Astrocyte (in vitro differentiated cells and primary cell): ENCODE measurements around the gene PRKAG2. TPM values are rescaled to one million over a fixed set of nuclear protein-coding genes. Genes with fewer than 3 reads are reported as not detected.

Experiments used
- DNase-seq: peaks from one replicate; pipeline ENCODE4 v3.0.0-alpha.2; 2010; ENCODE audit warnings: low read depth
- FAIRE-seq: peaks from 2 replicates; lab custom pipeline; 2011; peaks lifted over from hg19 to GRCh38; lab: Jason Lieb, UNC
- H2AFZ ChIP-seq: 2 replicates; pipeline ENCODE4 v1.6.0; 2012; ENCODE audit warnings: low read depth, low read length, inconsistent platforms
- H3K27ac ChIP-seq: 2 replicates; pipeline ENCODE4 v1.5.1; 2011; ENCODE audit warnings: low read depth, low read length, inconsistent platforms
- H3K27me3 ChIP-seq: 2 replicates; pipeline ENCODE4 v1.6.0; 2011; ENCODE audit warnings: low read length, inconsistent platforms; ENCODE audit not compliant: insufficient read depth
- H3K36me3 ChIP-seq: 2 replicates; pipeline ENCODE4 v1.5.1; 2011; ENCODE audit warnings: low read length, inconsistent platforms; ENCODE audit not compliant: insufficient read depth
- H3K4me1 ChIP-seq: 2 replicates; pipeline ENCODE4 v1.5.1; 2011; ENCODE audit warnings: low read length, inconsistent platforms; ENCODE audit not compliant: insufficient read depth
- H3K4me2 ChIP-seq: 2 replicates; pipeline ENCODE4 v1.6.0; 2012; ENCODE audit warnings: low read length, inconsistent platforms
- H3K4me3 ChIP-seq: 2 replicates; pipeline ENCODE4 v1.5.1; 2011; ENCODE audit warnings: low read depth, mild to moderate bottlenecking, low read length, inconsistent platforms; ENCODE audit not compliant: insufficient read depth
- H3K79me2 ChIP-seq: 2 replicates; pipeline ENCODE4 v1.6.0; 2012; ENCODE audit warnings: mild to moderate bottlenecking, low read length, inconsistent platforms; ENCODE audit not compliant: insufficient read depth
- H3K9ac ChIP-seq: 2 replicates; pipeline ENCODE4 v1.6.0; 2012; ENCODE audit warnings: mild to moderate bottlenecking, low read length, inconsistent platforms
- H3K9me3 ChIP-seq: 2 replicates; pipeline ENCODE4 v1.5.1; 2012; ENCODE audit warnings: low read depth, mild to moderate bottlenecking, low read length, inconsistent platforms; ENCODE audit not compliant: insufficient read depth
- H4K20me1 ChIP-seq: 2 replicates; pipeline ENCODE4 v1.6.0; 2012; ENCODE audit warnings: low read length, inconsistent platforms; ENCODE audit not compliant: insufficient read depth
- H3K27ac Mint-ChIP-seq: one replicate; pipeline ENCODE4 v1.8.0; 2021; ENCODE audit warnings: mild to moderate bottlenecking, mixed read lengths; ENCODE audit not compliant: unreplicated experiment
- H3K27me3 Mint-ChIP-seq: one replicate; pipeline ENCODE4 v1.8.0; 2021; ENCODE audit warnings: low read depth, mixed read lengths; ENCODE audit not compliant: unreplicated experiment
- H3K36me3 Mint-ChIP-seq: one replicate; pipeline ENCODE4 v1.8.0; 2021; ENCODE audit warnings: low read depth, mixed read lengths; ENCODE audit not compliant: unreplicated experiment
- H3K4me1 Mint-ChIP-seq: one replicate; pipeline ENCODE4 v1.8.0; 2021; ENCODE audit warnings: low read depth, mixed read lengths; ENCODE audit not compliant: unreplicated experiment
- H3K4me3 Mint-ChIP-seq: one replicate; pipeline ENCODE4 v1.8.0; 2021; ENCODE audit warnings: mild to moderate bottlenecking, moderate library complexity, mixed read lengths; ENCODE audit not compliant: unreplicated experiment
- H3K9me3 Mint-ChIP-seq: one replicate; pipeline ENCODE4 v1.8.0; 2021; ENCODE audit warnings: mild to moderate bottlenecking, mixed read lengths; ENCODE audit not compliant: unreplicated experiment
- EZH2 ChIP-seq: IDR thresholded peaks from 2 replicates; pipeline ENCODE4 v1.6.1; 2012; ENCODE audit warnings: mild to moderate bottlenecking, low read length, inconsistent platforms; ENCODE audit not compliant: insufficient read depth
- total RNA-seq: library from RNA; stranded (reverse); gene quantifications from 2 replicates; pipeline ENCODE4 v1.2.1, GENCODE V29; 2021
- TF ChIP-seq, protein P1 (sequence below): IDR thresholded peaks from 2 replicates; pipeline ENCODE4 v1.5.1; 2011; ENCODE audit warnings: low read depth, mild to moderate bottlenecking, inconsistent platforms, low read length, moderate library complexity; ENCODE audit not compliant: insufficient read depth

PRKAG2 gene
- total RNA-seq, 1 donor from 2014 or later = 40.7 TPM

DNA sequence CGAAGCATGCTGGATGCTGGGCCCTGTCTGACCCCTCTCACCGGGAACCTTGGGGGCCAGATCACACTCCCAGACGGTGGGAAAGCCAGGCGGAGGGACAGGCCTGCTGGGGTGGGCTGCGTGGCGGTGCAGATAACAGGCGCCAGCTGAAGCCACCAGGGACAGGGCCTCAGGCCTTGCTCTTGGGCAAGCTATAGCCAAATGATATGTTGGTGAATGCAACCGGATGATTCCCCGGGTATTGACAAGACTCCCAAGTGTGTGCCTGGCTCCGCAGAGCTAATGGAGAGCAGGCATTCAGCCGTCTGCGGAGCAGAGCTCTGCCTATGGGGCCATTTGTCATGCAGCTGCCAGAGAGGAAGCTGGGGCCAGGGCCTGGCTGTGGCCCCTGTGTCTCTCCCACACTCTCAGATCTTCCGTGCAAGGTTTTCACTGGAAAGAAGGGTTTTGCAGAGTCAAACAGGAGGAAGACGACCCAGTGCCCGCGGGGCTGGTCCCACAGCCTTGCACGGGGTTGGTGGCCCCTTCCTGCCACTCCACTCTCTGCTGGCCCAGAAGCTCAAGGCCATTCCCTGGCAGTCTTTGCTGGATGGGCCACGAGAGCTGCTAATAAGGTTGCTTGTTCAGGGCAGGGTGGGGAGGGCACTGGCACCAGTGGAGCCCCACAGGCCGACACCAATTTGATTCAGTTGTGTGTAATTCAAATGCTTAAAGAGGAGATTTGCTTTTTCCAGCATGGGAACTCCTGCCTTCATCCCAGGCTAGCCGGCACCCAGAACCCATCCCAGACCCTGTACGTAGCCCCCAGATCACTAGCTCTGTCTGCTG is 91.8 kb downstream of the PRKAG2 start:
- Mint-ChIP-seq H3K4me1 (no peaks in the 10 kb centered on the region), H3K4me3 (no peak overlapping the region), H3K9me3 (peaks cover 3% of the 10 kb centered on the region), H3K27ac (no peak overlapping the region), H3K27me3 (peaks cover 57% of the 10 kb centered on the region), H3K36me3 (no peaks in the 10 kb centered on the region)
- Histone ChIP-seq H3K27ac (no peak overlapping the region), H3K4me2 (no peak overlapping the region), H3K9ac (no peak overlapping the region), H4K20me1 (no peaks in the 10 kb centered on the region), H3K79me2 (no peaks in the 10 kb centered on the region), H3K9me3 (no peaks in the 10 kb centered on the region), H3K4me1 (peaks cover 8% of the 10 kb centered on the region), H3K27me3 (peaks cover 11% of the 10 kb centered on the region), H2AFZ (no peak overlapping the region), H3K4me3 (no peak overlapping the region), H3K36me3 (no peaks in the 10 kb centered on the region)
- TF ChIP-seq EZH2 = no peak
- TF ChIP-seq, protein P1, sequence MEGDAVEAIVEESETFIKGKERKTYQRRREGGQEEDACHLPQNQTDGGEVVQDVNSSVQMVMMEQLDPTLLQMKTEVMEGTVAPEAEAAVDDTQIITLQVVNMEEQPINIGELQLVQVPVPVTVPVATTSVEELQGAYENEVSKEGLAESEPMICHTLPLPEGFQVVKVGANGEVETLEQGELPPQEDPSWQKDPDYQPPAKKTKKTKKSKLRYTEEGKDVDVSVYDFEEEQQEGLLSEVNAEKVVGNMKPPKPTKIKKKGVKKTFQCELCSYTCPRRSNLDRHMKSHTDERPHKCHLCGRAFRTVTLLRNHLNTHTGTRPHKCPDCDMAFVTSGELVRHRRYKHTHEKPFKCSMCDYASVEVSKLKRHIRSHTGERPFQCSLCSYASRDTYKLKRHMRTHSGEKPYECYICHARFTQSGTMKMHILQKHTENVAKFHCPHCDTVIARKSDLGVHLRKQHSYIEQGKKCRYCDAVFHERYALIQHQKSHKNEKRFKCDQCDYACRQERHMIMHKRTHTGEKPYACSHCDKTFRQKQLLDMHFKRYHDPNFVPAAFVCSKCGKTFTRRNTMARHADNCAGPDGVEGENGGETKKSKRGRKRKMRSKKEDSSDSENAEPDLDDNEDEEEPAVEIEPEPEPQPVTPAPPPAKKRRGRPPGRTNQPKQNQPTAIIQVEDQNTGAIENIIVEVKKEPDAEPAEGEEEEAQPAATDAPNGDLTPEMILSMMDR = no peak
- DNase-seq (no peak), FAIRE-seq (no peak)

DNA sequence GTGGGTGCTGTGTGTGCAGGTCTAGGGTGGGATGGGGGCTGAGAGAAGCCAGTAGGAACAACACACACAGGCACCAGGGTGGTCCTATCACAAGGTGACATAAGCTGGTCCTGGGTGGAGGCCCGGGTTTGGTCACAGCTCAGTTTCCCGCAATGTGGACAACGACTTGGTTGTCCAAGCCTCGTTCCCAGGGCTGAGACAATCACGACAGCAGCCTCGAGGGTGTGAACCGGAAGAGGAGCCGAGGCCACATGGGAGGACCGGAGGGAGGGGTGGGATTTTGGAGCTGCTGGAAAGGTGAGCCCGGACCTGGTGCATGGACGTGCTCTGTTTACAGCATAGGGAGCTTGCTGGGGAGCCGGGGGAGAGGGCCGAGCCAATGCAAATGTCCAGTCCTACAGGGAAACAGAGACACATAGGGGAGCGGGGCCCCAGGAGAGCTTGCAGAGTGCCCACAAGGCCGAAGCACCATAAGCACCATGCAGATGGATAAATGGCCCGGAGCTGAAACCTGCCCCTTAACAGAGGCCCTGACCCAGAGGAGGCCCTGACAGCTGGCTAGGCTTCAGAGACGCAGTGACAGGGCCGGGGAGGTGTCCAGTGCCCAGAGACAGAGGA is 92.8 kb downstream of the PRKAG2 start:
- Mint-ChIP-seq H3K27ac (no peak overlapping the region), H3K27me3 (peaks cover 57% of the 10 kb centered on the region), H3K9me3 (peaks cover under 1% of the 10 kb centered on the region), H3K4me1 (no peaks in the 10 kb centered on the region), H3K4me3 (no peak overlapping the region), H3K36me3 (no peaks in the 10 kb centered on the region)
- H3K36me3 ChIP-seq = no peaks in the 10 kb centered on the region
- H3K4me3 ChIP-seq = no peak overlapping the region
- H3K79me2 ChIP-seq = no peaks in the 10 kb centered on the region
- no peak overlapping the region for H3K4me2 ChIP-seq
- H4K20me1 ChIP-seq = no peaks in the 10 kb centered on the region
- H3K27me3 ChIP-seq = peaks cover 15% of the 10 kb centered on the region
- DNase-seq (no peak), FAIRE-seq (no peak)
- TF ChIP-seq, protein P1 = no peak
- no peak for TF ChIP-seq EZH2
- H3K4me1 ChIP-seq = peaks cover 8% of the 10 kb centered on the region
- no peak overlapping the region for H3K27ac ChIP-seq
- no peaks in the 10 kb centered on the region for H3K9me3 ChIP-seq
- no peak overlapping the region for H3K9ac ChIP-seq
- no peak overlapping the region for H2AFZ ChIP-seq
